SKM-1 (cell line): ENCODE measurements around the gene ANTKMT.
A peak's percentile ranks its signal among the peaks of the same experiment; 100 is the strongest.

Source experiments
- DNase-seq: peaks from one replicate; lab custom pipeline; 2025; ENCODE audit not compliant: unreplicated experiment; lab: John Stamatoyannopoulos, UW

ANTKMT gene

DNA sequence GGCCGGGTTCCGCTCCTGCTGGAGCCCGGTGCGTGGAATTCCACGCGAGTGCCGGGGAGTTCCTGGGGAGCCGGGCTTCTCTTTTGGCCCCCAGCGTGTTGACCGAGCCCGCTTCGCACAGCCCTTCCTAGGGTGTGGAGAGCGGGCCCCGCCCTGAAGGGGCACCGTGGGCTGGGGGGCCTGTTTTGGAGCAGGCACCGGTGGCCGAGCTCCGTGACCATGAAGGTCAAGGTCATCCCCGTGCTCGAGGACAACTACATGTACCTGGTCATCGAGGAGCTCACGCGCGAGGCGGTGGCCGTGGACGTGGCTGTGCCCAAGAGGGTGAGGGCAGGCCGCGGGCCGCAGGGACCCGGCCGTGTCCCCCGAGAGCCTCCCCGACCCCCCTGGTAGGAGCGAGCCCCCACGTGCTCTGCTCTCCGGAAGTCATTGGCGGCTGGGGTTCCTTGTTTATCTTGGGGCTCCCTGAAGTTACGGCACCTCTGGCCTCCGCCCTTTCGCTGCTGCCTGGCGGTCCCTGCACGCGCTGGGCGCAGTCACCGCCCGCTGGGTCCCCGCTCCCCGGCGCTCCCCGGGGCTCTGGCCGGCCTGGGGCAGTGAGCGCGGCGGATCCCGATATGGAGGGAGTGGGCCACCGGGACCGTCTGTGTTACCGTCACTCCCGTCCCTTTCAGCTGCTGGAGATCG, 6.5 kb downstream of the ANTKMT start:
- no peak for DNase-seq

DNA sequence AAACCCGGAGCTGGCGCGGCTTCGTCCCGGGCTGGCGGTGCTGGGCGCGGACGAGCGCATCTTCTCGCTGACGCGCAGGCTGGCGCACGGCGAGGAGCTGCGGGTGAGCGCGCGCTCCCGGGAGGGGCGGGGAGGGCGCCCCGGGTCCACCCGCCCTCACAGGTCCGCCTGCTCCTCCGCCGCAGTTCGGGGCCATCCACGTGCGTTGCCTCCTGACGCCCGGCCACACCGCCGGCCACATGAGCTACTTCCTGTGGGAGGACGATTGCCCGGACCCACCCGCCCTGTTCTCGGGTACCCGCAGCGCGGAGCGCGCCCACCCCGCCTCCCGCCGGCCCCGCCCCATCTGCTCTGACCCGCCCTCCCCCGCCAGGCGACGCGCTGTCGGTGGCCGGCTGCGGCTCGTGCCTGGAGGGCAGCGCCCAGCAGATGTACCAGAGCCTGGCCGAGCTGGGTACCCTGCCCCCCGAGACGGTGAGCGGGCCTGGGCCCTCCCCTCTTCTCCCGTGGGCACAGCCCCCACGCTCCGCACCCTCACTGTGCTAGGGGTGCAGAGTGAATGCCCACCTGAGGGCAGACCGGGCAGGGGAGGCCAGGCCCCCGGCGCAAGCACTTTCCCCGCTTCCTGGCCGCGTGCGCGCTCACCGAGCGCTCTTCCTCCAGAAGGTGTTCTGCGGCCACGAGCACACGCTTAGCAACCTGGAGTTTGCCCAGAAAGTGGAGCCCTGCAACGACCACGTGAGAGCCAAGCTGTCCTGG, 7.4 kb downstream of the ANTKMT start:
- DNase-seq, result no peak

DNA sequence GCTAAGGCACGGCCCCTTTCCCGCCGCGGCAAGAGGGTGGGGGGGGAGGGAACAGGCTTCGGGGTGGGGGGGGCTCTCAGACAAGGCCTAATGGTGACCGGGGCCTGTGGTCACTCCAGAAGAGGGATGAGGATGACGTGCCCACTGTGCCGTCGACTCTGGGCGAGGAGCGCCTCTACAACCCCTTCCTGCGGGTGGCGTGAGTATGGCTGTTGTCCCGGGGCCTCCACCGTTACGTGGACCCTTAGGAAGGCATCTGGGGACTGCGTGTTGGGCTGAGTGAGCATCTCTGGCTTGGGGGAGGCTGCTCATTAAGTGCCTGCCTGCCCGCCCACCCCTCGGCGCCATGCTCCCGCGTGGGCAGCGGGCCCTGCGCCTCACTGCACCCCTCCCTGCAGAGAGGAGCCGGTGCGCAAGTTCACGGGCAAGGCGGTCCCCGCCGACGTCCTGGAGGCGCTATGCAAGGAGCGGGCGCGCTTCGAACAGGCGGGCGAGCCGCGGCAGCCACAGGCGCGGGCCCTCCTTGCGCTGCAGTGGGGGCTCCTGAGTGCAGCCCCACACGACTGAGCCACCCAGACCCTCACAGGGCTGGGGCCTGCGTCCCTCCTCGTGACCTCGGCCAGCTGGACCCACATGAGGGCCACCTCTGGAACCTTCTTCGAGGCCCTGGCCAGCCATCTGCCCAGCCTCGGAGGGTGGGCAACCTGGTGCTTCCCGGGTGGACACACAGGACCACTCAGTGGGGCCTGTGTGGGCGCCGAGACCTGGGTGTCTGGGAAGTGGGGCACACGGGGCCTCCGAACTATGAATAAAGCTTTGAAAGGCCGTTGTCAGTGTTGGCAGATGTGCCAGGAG, 8.2 kb downstream of the ANTKMT start:
- no peak for DNase-seq

DNA sequence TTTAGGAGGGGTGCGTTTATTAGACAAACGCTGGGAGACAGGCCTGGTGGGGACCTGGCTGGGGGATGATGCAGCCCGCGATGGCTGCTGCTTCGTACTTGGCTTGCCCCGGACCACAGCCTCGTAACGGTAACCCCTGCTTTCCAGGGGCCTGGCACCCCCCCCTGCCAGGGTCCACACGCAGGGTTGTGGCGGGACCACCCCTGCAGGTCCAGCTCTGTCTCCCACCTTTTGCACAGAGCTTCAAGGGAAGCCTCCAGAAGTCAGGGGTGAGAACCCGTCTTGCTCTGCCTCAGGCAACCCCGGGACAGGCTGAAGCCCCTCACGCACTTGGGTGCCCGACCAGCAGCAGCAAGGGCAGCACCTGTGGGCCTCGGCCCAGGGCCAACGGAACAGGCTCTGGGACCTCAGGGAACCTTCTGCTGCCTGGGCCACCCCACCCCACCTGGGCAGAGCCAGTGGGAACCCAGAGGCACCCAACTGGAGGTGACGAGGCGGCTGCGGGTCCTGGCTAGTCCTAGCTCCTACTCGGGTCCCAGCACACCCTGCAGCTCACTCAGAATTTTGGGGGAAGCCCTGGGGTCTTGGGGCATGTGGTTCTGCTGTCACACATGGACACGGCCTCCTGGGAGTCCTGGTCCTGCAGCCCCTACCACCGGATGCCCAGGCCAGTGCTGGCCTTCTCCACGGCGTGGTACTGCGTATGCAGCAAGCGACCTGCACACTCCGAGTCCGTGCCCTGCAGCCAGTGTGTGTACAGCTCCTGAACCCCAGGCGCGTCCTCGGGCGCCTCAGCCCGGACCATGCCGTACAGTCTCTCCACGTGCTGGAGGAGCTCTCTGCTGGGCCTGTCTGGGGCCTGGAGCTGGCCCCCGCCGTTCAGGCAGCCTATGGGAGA, 9.1 kb downstream of the ANTKMT start:
- no peak for DNase-seq

DNA sequence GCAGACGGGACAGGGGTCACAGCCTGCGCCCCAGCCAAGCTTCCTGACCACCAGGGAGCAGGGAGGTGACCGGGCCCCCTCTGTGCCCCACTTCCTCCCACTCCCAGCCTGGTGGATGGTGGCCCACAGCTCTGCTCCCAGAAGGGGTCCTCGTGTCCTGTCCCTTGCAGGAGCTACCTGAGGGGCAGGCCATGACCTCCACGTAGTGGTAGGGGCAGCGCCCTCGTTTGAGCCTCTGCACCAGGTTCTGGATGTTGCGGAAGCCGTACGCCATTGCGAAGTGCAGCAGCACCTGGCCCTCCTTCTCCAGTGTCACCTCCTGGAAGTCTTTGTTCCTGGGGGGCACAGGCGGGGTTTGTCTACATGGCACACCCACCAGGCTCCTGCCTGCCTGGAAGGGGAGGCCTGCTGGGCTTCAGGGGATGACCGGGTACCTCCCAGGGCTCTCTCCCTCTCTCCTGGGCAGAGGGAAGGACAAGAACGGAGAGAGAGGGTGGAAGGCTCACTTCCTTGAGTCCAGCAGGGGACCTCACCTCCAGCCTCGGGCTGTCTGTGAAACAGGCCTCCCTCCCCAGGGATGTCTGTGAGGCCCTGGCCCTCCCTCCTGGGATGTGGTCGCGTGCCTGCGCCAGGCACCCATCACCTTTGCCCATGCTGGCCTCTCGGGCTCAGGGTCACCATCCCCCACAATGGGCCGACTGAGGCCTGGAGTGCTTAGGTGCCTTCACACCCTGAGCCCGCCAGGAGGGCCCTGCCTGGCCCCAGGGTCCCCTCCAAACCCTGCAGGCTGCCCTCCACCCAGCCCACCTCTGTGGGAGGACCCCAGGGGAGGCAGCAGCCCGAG, 9.9 kb downstream of the ANTKMT start:
- DNase-seq, result no peak

DNA sequence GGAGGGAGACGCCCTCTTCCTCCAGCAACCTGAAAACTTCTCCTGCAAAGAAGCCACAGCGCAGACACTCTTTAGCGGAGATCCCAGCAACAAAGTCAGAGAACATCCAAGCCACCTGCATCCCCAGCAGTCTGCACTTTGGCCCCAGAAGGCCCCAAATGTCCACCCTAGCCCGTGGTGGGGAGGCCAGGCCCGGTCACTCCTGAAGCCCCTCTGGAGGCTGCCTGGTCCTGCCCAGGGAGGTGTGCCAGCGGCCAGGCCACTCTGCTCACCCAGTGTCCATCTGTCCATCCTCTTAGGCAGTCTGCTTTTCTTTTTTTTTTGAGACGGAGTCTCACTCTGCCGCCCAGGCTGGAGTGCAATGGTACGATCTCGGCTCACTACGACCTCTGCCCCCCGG, 11.4 kb downstream of the ANTKMT start:
- DNase-seq, result no peak

DNA sequence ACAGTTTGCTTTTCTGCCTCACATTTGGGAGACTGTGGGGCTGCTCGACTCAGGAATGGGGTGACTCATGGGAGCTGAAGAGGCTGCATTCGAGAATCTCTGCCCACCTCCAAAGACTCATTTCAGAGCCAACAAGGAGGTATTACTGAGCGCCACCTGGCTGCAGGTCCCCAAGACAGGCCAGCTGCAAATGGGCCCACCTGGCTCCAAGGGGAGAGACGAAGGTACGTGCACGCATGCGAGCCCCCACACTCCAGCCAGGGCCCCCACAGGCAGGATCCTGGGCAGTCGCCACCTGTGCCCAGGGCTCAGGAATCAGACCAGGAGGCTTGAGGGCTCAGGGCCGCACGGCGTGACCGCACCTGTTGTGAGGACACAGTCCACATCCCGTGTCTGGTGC, 12.0 kb downstream of the ANTKMT start:
- DNase-seq, result no peak

DNA sequence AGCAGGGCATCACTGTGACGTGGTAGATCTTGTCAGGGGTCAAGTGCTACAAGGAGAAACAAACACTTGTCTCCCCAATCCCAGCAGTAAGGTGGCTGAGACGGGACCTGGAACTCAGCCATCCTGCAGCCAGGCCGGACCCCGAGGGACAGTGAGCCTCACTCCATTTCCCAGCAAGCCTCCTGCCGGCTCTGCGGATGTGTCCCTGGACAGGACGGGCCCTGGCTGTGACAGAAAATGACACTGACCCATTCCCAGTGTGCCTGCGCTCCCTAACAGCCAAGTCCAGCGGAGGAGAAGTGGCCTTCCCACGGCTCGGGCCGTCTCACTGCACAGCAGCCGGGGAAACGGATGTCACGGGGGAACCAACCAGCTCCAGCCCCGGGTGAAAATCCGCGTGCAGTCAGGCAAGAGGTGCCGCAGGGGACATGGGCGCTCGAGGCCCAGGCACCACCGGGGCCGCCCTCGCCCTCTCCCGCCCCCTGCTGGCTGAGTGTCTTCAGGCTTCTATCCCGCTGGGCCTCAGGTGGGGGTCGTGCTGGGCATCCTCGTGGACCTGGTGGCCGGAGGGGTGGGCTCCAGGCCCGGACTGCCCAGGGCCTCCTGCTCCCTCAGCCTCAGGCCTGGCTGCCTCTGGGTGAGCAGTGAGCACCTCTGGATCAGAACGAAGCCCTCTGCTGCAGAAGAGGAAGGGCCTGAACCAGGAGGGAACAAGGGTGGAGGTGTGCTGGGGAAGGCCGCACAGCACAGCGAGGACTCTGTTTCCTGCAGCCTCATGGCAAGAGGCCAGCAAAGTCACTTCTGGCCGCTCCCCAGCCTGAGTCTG, 12.6 kb downstream of the ANTKMT start:
- DNase-seq, result no peak

DNA sequence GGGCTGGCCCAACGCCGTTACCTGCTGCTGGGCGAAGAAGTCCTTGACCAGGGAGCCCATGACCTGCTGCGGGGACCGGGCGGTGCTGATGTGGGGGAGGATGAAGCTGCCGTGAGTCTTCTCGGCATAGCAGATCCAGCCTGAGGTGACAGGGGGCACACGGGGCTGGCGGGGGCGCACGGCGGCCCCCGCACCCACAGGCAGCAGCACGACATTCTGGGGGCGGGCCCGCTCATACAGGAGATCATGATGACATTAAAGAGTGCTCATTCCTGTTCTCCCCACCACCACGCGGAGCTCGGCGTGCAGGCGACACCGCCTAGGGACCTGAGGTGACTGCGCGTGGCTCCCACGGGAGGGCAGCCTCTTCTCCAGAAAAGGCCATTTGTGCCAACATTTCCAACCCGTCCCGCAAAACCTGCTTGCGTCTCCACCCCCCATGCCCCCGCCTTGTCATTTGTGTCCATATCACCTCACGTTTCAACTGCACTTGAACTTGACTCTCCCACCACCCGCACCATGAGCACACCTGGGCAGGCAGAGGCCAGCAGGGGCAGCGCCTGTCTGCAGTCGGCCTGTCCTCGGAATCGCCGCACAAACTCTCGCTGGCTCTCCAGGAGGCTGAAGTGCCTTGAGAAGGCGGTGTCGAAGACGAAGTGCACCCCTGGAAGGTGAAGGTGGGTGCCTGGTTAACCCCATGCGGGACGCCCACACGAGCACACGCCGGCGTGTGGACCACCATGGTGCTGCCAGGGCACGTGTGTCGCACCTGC, 13.4 kb downstream of the ANTKMT start:
- DNase-seq, result no peak

DNA sequence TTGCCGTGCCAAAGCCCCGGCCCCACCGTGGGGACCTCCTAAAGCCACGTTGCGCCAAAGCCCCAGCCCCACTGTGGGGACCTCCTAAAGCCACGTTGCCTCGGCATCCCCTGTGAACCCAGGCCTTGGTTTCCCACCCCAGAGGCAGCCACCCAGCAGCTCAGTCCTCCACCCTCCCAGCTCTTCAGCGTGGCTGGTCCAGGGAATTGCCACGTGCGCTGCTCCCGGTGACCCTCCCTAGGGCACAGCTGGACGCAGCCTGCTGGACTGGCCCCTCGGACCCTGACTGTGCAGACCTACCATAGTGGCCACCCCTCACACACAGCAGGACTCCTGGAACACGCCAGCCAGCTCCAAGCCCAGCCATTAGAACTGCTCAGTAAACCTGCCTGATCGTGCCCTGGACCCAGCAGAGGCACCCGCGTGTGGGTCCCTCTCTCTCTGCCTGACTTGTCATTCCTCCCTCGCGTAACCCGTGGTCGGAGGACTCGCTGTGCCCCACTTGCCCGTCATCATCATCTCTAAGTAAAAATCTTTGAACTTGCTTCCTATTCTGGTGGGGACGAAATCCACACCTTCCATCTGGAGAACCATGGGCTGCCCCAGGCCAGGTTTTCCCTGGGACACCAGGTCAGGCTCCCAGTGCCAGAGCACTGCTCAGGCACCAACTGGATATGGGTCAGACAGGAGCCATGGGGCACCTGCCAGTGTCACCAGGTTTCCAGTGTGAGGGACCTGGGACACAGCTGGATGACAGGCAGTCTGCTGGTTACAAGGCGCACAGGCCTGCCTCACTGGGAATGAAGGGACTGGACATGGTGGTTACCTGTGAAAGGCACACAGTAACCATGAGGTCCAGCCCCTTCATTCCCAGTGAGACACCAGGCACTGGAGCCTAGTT, 14.3 kb downstream of the ANTKMT start:
- no peak for DNase-seq

DNA sequence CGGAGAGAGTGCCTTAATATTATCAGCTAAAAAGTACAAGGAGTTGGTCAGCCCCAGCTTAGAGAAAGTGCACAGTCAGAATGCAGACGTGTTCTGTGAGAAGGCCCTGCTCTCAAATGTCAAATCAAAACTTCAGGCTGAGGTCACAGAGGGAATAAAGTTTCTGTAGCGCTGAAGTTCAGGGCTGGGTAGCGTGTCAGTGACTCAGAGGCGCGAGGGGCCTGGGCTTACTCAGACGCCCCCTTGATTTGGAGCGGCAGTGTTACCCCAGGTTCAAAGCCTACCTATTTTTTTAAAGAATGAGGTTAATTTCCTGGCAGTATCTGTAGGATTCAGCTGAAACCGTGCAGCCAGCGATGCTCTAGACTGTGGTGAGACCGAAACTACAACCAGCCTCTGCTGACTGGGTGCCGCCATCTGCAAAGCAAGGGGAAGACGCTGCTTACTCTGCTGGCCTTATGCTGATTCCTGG, 15.1 kb downstream of the ANTKMT start:
- no peak for DNase-seq

DNA sequence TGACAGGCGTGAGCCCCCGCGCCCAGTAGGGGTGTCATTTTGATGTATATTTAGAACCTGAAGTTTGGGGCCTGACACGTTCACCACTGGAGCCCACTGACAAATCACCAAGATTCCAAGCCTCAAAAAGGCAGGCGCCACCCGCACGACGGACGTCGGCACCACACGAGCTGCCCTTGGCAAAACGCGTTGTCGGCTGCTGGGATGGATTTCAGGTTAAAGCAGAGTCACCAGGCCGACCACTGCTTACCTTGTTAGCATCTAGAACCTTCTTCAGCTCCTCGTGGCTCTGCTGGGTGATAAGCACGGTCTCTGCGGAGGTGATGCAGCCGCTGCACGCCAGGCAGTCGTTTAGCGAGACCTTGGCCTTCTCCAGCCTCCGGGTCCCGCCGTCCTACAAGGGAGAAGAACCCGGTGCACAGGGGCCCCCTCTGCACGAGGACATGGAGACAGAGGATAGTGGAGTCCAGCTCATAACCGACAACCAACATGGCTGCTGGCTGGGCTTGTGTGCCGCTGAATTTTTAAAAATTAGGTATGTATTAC, 16.1 kb downstream of the ANTKMT start:
- no peak for DNase-seq

DNA sequence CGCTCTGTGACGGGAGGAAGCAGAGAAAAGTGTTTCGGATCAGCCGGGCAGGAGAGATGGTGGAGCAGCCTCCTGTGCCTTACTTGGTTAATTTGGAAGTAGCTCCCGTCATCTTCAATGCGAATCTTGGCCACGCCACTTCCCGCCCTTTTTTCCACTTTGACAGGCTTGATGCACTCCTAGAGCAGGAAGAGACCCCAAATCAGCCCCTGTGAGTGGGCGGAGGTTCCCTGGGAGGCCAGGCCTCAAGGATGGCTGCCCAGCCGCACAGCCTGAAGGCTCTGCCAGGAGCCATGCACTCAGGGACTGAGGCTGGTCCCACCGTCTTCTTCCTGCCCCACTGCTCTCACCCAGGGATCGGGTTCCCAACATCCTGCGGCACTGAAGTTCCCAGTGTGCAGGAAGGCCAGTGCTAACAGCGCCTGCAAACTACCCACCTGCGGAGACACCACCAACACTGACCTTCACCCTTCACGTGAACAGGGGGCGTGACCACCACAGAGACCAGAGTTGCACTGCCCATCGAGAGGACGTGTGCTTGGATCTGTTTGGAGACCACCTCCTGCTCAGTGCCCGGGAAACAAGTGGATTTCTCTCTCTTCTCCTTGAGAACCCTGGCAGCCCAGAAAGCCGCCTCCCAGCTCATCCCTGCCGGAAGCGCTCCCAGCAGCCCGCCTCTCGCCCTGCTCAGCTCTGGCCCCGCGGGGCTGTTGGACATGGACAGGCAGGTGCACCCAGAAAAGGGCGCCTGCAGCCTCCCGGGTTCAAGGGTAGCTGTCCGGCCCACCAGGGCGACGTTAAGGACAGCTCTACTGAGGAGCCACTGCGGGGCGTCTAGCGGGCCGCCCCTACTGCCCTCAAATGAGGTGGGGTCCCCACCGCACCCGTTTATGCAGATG, 18.9 kb downstream of the ANTKMT start:
- DNase-seq, result no peak

DNA sequence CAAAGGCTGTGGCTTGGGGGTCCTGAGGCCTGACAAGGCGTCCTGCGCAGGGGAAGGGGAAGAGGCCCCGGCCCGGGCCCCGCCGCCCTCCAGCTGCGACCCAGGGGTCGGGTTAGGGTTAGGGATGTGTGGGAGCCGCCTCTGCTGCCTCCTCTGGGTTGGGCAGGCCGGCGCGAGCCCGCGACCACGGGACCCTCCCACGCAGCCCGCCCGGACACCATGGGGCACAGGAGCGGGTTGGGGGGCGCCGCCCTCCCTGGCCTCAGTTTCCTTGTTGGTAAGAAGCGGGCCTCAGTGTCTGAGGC, 19.5 kb downstream of the ANTKMT start:
- no peak for DNase-seq

DNA sequence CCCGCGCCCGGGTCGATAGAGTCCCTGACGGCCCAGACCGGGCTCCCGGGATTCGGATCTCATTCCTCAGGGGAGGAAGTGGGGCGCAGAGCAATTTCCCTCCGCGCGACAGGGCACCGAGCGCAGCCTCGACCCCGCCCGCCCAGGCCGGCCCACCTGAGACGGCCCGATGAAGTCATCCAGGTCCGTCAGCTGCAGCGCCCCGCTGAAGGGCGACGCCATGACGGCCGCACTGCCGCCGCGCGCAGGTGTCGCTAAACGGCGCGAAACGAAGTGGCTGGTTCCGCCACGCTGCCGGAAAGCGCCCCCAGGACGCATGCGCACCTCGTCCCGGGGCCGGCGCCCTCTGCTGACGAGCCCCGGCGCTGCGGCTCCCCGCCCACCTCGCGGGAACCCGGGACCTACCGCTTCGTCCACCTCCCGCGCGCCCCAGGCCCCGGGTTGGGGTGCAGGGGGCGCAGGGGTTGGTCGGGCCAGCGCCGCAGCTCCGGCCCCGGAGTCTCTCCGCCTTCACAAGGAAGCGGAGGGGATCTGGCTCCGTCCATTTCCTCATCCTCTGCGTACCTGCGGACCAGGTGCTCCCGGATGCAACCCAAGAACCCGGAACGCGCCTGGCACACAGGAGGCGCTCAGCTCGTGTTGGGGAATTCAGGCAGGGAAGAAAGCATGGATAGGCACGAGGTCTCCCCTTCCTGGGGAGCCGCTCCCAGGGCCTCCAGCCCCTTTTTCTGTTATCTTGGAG, 20.0 kb downstream of the ANTKMT start, which contains the start of gene CIAO3:
CIAO3 (minus strand) TSS at position 234 of the 742 bp plus-strand sequence; CDS start at position 222, 12 bp downstream.
- DNase-seq, result peak; percentile 44
